HG03175 (cell line): ENCODE measurements around the gene CNTN6.

Experiments
- ATAC-seq: cut with Tn5 transposase; IDR thresholded peaks from one replicate; pipeline ENCODE4 v1.9.1; 2021; ENCODE audit warnings: mild to moderate bottlenecking, moderate library complexity; ENCODE audit not compliant: unreplicated experiment

CNTN6 gene

DNA sequence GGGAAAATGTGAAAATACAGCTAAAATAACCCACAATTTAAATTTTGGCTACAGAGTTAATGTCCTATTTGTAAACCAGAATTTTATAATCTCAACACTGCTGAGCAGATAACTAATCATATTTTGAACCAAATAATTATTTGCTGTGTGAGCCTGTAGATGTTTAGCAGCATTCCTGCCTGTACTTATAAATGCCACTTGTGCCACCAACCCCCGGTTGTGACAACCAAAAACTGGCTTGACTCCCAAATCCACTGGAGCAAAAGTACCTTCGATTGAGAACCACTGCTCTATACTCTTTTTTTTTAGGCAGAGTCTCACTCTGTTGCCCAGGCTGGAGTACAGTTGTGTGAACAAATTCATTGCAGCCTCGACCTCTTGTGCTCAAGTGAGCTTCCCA is 78.5 kb downstream of the CNTN6 start:
- ATAC-seq: no peak

DNA sequence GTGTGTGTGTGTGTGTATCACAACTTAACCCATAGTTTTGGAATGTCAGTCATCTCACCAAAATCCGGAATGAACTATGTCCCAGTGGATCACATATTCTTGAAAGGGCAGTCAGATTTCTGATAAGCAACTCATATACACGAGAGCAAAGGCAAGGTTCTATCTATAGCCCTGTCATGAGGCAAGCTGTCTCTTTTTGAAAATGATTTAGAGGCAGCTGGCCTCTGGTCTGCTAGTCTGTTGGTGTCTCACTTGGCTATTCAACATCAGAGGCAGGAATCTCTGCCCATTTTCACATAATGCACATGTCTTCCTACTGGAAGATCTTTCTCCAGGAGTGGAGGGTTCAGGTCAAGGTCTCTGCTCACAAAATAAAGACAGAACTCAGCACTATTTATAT is 79.8 kb downstream of the CNTN6 start:
- no peak for ATAC-seq

DNA sequence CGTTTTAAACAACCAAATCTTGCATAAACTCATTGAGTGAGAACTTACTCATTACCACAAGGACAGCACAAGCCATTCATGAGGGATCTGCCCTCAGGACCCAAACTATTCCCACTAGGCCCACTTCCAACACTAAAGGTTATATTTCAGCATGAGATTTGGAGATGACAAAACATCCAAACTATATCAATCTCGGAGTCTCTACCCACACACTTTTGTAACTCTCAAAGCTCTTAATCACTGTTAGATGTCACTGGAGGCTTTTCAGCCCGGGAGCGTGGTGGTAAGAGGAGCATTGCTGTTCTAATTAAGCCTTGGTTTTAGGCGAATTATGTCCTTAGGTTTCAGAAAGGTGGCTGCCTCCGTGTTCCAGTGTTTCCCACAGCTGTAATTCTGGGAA is 86.3 kb downstream of the CNTN6 start:
- no peak for ATAC-seq

DNA sequence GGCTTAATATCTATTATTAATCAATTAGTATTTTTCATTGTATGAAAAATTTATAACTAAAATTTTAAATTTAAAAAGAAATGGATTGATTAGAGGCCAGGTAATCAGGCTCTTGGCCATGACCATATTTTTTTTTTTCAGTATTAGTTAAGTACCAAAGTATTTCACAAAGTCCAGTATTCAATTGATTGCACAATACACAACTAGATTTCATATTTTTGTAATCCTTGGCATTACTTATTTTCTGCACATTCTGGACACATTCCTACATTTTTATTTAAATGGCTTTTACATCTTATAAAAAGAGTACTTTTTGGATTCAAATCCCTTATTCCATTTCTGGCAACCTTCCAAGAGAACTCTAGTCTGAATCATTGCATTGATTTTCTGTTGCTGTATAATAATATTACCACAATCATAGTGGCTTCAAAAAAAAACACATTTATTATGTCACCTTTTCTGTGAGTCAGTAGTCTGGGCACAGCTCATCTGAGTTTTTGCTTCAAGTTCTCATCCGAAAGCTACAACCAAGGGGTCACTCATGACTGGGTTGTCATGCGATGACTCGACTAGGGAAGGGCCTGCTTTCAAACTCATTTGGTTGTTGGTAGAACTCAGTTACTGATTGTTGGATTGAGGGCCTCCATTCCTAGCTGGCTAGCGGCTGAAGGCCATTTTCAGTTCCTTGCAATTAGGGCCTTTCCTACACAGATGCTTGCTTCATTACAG is 90.7 kb downstream of the CNTN6 start:
- no peak for ATAC-seq

DNA sequence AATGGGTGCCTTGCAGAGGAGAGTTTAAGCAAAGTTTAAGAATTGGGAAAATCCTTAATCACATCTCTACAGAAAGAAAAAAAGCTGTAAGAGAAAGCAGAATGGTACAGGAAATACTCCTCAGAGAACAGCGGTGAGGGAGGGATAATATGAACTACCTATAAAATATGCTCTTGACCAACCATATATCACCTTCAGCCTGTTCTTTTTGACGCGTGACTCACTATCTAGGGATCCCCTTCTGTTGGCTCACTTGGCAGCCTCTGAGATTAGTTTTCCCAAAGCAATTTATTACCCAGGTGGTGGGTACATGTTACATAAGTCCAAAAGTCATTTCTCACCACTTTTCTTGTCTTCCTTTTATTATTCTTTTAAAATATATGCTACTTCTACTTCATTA is 97.7 kb downstream of the CNTN6 start:
- no peak for ATAC-seq

DNA sequence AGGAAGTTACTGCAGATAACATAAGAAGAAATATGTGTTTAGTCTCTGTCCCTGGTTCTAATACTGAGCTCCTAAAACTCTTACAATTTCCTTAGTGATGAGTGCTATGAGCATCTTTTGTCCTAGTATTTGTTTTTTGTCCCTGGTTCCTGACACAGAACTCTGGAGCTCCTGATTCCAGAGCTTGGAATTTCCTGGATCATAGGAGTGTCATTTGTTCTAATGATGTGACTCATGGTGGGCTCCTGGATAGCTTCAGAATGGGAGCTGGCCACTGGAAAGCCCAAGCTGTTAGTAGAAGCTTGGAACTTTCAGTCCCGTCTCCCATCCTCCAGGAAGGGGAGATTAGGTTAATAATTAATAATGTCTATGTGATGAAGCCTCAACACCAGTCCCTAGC is 98.2 kb downstream of the CNTN6 start:
- no peak for ATAC-seq

DNA sequence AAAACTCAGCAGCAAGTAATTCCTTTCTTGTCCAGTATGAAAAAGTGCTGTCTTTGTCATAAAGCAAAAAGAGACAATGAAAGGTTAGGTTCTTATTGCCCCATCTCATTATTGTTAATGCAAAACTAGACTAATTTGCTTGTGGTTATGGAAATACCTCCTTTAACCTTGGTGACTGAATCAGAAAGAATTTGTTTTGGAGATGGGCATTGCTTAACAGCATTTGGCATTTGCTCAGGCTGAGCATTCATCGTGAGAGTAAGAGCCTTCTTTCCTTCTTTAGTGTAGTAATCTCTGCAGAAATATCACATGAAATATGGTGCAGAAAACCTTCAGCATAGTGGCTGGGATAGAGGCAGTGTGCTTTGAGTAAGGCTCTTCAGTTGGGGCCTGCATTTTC is 103.1 kb downstream of the CNTN6 start:
- no peak for ATAC-seq

DNA sequence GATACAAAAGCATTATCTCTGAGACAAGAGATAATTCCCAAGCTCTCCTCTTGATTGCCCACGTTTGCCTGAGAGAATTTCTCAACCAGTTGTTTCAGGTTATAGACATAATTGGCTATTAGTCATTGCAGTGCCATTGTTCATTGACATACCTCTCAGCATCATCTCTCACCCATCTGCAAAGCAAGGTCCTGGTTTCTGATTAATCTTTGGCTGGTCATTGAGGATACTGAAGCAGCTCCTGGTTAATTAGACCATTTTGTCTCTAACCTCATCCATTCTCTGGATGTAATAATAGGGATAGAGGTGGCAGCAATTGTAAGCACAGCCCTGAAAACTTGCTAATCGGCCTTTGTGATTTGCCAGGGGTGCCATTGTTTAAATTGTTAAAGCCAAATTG is 104.2 kb downstream of the CNTN6 start:
- ATAC-seq: no peak

DNA sequence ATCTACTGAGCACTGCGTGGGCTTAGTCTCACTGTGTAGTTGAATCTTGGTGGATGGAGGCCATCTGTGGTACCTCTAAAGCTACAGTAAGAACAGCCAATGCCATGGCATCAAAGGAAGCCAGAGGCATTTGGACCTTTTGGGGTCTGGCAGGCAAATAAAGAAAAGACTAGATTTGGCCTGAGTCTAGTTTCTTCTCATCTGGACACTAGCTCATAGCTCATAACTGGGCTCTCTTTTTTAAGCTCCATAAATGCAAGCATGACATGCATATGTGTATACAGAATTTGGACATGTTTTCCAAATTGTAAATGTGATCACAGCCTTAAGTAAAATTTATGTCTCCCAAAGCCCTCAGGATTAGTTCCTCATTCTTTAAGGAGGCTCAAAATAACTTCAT is 107.5 kb downstream of the CNTN6 start:
- no peak for ATAC-seq

DNA sequence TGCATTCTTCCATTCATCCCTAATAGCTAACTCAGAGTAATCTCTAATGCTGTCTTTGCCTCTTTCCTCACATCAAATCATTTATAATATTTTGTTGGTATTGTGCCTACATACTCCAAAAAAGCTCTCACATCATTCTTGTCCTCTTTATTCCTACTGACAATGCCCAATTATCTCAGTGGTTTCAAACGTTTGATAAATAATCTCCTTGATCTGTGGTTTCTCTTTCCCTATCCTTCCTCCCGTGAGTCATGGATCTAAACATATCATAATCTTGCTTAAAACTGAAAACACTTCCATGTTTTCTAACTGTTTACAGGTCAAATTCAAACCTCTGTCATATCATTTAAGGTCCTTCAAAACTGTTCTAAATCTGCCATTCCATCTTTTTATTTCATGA is 115.1 kb downstream of the CNTN6 start:
- no peak for ATAC-seq

DNA sequence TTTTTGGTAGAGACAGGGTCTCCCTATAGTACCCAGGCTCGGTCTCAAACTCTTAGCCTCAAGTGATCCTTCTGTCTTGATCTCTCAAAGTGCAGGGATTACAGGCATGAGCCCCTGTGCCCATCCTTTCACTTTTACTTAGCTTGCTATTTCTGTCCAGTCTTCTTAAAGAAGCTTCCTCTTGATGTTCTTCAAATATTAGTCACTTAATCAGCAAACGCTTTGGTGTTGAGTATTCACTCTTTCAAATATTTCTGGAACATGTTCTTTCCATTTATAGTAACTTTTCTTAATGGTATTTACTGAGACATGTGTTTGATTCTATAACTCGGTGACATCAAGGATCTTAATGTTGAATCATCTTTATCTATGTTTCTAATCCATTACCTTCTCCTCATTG is 122.1 kb downstream of the CNTN6 start:
- ATAC-seq: no peak

DNA sequence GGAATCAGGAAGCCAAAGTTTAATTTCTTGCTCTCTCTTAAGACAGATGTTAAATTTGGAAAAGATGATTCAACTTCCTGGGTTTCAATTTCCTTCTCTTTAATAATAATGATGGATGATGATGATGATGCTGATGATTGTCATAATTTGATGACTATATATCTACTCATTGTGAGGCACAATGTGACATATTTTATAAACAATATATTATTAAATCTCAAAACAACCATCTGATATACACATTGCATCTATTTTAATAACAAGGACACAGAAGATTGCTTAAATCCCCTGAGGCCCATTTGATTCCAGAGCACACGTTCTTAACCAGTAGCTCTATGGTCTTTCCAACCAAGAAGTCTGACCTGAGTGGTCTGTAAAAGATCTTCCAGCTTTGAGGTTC is 124.0 kb downstream of the CNTN6 start:
- ATAC-seq: no peak

DNA sequence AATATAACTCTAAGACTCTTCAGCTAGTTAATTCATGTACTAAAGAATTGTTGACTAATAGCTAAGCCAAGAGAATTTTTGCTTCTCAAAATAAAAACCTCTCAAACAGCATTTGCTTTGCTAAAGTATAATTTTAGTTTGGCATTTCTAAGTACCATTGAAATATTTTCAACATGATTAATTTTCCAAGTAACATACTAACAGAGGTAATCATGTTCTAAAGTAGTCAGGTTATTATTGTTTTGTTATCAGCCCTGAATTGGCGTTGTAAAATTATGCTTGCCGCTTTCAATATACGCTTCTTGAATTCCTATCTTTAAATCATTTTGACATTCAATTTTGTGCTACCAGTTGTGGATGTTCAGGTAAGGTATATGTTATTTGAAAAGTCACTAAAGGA is 134.3 kb downstream of the CNTN6 start:
- no peak for ATAC-seq

DNA sequence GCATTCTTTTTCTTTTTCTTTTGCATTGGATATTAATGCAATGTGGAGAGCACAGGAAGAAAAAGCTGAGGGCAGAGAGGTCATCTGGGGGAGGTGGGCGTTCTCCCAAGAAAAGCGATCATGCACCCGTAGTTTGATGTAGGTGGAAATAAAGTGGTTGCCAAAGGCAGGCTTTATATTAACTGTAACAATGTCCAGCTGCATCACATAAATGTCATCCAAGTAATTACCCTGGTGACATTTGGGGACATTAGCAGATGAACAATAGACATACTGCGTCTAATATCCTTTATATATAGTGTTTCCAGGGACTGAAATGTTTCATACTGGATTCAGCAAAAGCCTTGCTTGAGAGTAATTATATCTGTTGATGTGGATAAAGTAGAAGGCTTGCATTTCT is 135.5 kb downstream of the CNTN6 start:
- no peak for ATAC-seq

DNA sequence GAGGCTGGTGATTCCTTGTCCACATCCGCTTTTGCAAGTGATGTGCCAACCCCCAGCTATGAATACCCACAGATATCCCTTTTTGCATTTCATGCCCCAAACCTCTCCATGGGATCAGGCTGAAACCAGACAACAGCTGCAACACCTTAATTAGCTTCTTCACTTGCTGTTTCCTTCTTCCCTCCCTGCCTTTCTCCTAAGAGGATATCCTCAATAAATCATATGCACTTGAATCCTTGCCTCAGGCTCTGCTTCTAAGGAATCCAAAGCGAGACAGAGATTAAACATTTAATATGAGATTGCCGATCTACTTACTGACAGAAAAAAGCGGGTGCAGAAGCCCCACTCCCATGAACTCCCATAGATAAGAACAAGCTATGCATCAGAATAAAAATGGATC is 138.1 kb downstream of the CNTN6 start:
- no peak for ATAC-seq

DNA sequence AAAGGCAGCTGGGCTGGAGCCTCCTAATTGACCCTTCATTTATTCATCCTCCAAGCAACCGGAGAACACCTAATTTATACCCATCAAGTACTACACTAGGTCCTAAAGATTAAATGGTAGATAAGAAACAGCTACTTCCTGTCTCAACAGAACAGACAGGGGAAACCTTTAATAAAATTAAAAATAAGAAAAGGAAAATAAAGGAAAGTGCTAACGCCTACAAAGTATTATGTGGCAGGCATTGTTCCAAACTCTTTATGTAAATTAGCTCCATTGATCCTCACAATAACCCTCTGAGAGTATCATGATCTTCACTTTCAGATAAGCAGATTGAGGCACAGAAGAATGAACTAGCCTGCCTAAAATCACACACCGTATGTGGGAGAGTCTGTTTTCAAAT is 139.5 kb downstream of the CNTN6 start:
- no peak for ATAC-seq

DNA sequence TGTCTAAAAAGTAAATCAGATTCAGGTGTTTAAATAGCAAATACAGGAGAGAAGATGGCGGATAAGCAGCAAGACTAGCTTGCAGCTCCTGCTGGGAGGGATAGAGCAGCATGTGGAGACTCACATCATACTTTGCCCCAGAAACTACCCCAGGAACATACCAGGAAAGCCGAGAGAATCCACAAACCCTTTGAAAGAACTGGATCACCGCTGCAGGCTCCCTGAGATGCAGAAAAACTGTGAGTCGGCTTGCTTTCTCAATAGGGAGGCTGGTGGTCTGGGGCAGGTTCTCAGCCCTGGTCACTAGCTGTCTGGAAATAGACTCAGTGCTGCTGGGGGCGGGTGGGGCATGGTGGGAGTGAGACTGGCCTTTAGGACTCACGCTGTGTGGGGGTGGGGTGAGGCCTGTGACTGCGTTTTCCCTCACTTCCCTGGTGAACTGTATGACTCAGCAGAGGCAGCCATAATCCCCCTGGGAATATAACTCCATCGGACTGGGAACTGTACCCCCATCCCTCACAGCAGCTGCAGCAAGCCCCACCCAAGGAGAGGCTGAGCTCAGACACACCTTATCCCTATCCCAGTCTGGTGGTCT is 142.8 kb downstream of the CNTN6 start:
- ATAC-seq: no peak

DNA sequence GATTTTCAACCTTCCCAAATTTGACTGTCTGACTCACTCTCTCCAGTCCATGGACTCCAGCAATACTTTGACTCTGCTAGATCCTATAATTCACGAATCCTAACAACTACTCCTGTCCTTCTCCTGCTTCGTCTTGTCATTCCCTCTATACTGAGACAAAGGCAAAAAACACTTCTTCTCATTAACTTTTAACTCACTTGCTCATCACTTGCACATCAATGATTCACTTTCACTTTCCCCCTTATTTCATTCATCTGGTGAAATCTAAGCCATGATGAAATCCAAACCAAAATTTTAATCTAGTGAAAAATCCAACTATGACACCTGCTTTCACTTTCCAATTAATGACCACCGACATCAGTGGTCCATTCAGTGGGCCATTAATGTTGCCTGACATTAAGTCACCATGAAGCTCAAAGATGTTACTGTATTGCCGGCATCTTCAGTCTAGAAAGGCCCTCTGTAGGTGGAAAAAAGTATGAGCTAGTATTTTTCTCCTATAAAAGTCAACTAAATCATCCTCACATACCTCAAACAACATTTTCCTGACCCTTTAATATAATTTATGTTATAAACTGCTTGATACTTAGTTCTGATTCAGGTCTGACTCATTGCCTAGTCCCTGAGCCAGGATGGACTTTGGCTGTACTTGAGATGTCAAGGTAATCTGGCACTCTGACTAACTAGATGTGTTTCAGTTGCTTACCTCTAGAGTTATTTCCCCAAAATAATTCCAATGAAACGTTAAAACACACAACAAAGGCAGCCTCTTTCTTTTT is 158.6 kb downstream of the CNTN6 start:
- ATAC-seq: no peak

DNA sequence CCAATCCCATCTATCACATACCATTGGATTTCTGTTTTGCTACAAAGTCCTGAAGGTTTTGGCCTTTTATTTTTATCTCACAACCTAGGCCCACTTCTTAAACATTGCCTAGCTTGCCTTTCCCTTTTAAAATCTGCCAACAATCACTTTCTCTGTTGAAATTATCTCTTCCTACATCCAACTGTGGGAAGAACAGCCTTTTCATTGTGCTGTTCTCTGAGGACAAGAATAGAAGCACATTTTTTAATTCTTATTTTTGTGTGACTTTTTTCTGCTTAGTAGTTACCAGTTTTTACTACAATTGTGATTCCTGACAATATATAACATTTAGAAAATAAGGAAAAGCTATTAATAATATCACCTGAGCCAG is 159.2 kb downstream of the CNTN6 start:
- ATAC-seq: no peak

DNA sequence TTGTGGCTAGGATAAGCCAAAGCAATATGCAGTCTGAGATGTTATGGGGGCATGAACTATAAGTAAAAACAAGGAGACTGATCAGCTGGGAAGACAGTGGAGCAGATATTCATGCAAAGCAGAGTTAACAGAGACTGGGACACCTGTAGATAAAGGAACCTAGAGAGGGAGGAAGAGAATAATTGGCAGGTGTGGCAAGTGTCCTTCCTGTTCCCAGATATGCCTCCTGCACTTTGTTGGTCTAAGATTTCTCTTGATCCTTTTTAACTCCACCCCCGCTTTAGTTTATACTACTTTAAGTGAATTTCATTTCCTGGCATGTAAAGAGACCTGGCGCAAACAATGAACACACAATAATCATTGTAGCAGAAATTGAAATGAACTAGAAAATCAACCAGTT is 169.4 kb downstream of the CNTN6 start:
- ATAC-seq: no peak

DNA sequence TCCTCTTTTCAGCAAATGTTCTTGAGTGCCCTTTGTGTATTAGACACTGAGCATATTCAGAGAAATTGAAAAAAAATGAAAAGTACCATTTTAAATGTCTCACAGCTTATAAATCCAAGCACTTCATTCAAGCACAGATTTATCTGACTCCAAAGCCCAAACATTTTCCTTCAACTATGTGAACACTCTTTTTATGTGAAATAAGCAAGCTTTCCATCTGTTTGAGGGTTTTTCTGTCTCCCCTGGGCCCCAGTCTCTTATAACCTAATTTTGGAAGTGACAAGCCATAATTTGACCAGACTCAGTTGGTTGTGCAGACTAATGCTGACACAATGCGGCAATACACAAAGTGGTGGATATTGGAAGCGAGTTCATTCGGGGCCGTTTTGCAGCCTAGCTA is 170.3 kb downstream of the CNTN6 start:
- no peak for ATAC-seq

DNA sequence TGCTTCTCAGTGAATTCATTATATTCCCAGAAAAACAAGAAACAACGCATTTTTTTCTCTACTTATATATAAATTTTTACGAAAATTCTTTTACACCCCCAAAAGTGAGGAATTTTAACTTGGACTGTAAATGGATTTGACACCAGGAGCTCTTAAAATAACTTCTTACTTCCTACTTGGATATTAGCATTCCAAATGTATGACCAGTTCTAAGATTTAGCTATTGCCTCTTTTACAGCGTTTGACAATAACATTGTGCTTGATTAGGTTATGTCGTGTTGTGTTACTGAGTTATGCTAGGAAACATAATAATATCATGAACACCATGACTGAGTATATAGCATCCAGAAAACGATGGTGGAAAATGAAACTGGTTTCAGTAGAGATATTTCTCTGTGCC is 177.0 kb downstream of the CNTN6 start:
- ATAC-seq: no peak
